ENCODE data around the gene CPT1A. TPM values are rescaled to one million over a fixed set of nuclear protein-coding genes. Genes with fewer than 3 reads are reported as not detected.
A peak's percentile ranks its signal among the peaks of the same experiment; 100 is the strongest.

CPT1A gene
- polyA plus RNA-seq, 3 donors: 26.3 to 36.4 (median 31.3) TPM

- peak; percentile 57 to 80 (median 71) for DNase-seq (ENCODE audit: extremely low read depth in 1 of 11, low read depth in 9 of 11, low spot score in 4 of 11)
Observed at GRCh38 chr11:68773521-68774193, 68.1 kb downstream of the CPT1A start.

DNA sequence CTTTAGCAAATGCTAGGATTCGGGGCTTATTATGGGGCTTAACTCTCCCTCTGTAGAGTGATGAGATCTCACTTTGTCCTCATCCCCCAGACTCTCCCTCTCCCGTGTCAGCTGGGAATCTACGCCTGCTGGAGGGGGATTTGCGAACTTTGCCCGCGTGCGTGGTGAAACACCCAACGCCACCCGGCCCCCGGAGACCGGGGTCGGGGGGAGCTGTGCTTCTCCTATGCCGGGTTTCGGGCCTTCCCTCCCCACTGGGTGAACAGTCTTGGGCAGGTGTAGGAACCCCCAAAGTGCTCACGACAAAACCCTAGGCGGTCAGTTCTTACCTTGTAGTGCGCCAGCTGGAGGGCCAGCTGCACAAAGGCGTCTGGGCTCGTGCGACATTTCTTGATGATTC lies 68.8 kb downstream of the CPT1A start:
- no peak for DNase-seq (ENCODE audit: extremely low read depth in 1 of 11, low read depth in 9 of 11, low spot score in 4 of 11)

- DNase-seq (ENCODE audit: extremely low read depth in 1 of 11, low read depth in 9 of 11, low spot score in 4 of 11): no peak
Observed at GRCh38 chr11:68770781-68771180, 70.9 kb downstream of the CPT1A start.

GRCh38 chr11:68767672-68768071 lies 74.0 kb downstream of the CPT1A start:
- no peak for DNase-seq (ENCODE audit: extremely low read depth in 1 of 11, low read depth in 9 of 11, low spot score in 4 of 11)

DNA sequence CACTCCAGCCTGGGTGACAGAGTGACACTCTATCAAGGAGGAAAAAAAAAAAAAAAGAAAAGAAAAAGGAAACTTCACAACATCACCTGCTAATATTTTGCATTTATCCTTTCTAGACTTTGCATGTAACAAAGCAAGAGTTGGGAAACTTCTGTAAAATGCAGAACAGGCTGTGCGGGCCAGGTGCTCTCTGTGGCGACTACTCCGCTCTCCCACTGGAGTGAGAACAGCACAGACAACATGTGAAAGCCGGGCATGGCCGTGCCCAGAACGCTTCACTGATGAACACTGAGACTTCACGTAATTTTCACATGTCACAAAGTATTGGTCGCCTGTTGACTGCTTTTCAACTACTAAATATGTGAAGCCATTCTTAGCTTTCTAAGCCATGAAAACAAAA lies 74.9 kb downstream of the CPT1A start:
- no peak for DNase-seq (ENCODE audit: extremely low read depth in 1 of 11, low read depth in 9 of 11, low spot score in 4 of 11)

- no peak for DNase-seq (ENCODE audit: extremely low read depth in 1 of 11, low read depth in 9 of 11, low spot score in 4 of 11)
Observed at GRCh38 chr11:68764746-68765145, 77.0 kb downstream of the CPT1A start.

- no peak for DNase-seq (ENCODE audit: extremely low read depth in 1 of 11, low read depth in 9 of 11, low spot score in 4 of 11)
Observed at GRCh38 chr11:68763926-68764657, 77.6 kb downstream of the CPT1A start.

DNA sequence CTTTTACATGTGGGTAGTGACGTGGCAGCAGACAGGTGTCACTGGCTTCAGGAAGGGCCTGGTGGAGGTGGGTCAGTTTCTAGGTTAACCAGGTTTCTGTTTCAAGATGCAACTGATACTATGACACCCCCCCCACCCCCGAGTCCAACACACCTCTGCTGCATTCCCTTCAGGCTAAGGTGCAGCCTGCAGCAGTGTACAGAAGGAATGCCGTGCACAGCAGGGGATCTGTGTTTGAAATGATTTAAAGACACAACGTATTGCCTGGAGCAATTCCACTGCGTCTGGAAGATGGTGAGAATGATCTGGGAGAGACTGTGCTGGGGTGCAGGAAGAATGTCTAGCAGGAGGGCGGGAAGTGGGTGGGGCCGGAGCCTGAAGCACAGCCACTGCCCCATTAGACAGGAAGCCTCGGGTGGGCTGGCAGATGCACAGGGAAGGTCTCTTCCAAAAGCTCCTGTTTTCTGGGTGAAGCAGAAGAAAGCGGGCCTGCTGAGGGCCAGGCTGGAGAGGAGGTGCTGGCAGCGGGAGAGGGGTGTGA lies 78.5 kb downstream of the CPT1A start:
- no peak for DNase-seq (ENCODE audit: extremely low read depth in 1 of 11, low read depth in 9 of 11, low spot score in 4 of 11)

DNA sequence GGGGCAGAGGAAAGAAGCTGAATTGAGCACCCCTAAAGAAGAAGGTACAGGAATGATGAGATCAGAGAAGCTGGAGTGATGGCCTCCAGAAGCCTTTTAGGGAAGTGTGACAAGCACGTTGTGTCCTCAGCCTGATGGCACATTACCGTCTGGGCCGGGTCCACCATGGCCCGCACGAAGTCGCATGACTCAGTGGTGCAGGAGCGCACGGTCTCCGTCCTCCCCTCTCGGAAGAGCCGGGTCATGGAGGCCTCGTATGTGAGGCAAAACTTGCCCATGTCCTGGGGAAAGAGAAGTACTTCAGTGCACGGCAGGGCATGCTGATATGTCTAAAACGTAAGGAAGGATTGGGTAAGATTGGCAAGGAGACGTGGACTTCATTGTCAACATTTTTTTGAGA lies 79.2 kb downstream of the CPT1A start:
- DNase-seq (ENCODE audit: extremely low read depth in 1 of 11, low read depth in 9 of 11, low spot score in 4 of 11): no peak

DNA sequence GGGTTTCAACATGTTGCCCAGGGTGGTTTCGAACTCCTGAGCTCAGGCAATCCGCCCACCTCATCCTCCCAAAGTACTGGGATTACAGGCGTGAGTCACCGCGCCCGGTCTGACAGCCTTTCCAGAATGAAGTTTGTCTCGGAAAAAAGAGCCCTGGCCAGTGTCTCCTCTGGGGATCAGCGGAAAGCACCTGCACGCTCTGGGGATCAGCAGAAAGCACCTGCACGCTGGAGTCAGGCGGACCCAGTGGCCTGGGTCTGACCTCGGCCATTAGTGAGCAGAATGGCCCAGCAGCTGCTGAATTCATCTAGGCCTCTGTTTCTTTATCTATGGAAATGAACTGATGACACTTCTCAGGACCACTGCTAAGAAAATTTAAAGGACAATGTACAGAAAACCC lies 79.9 kb downstream of the CPT1A start:
- DNase-seq (ENCODE audit: extremely low read depth in 1 of 11, low read depth in 9 of 11, low spot score in 4 of 11): no peak

DNA sequence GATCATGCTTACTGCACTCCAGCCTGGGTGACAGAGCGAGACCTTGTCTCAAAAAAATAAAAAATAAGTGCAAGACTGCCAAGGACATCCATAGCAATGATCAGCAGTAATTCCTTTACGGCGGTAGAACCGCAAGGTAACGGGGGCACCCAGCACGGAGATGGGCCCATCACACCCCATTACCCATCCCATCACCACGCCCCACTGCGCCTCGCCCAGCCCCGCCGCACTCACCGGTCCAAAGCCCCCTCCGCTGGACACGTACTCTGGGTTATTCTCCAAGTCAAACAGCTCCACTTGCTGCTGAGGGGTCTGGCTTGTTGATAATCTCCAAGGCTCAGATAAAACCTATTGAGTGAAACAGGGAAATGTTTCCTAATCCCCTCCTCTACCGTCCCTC lies 81.7 kb downstream of the CPT1A start:
- DNase-seq (ENCODE audit: extremely low read depth in 1 of 11, low read depth in 9 of 11, low spot score in 4 of 11): no peak

DNA sequence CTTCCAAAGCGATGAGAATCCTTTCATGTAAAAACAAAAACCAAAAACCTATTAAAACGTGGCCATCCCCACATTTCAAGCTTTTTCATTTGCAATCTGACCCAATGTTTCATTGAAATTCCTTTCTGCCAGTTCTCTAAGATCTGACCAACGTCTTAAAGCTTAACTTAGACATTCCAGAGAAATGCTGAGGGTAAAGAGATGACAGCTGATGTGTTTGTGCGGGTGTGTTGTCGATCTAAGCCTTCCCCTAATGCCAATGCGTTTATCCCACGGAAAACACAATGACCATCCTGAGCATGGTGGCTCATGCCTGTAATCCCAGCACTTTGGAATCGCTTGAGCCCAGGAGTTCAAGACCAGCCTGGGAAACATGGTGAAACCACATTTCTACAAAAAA lies 84.0 kb downstream of the CPT1A start:
- DNase-seq (ENCODE audit: extremely low read depth in 1 of 11, low read depth in 9 of 11, low spot score in 4 of 11): no peak

GRCh38 chr11:68756171-68756766 lies 85.4 kb downstream of the CPT1A start:
- DNase-seq (ENCODE audit: extremely low read depth in 1 of 11, low read depth in 9 of 11, low spot score in 4 of 11): no peak

DNA sequence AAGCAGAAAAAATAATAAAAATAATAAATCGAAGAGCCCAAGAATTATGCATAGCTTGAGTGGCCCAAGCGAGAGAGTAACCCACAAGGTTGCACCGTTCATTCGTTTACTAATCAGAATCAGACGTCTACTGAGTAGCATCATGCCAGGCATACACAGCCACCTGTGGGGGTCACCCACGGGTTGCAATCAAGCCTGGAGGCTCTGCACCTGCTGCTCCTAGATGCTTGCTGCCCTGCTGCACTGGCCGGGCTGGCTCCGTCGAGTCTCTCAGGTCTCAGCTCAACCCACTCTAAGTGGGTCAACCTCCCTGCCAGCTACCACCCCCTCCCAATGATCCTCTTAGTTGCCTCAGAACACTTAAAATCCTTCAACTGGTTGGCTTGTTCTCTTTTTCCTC lies 88.4 kb downstream of the CPT1A start:
- no peak for DNase-seq (ENCODE audit: extremely low read depth in 1 of 11, low read depth in 9 of 11, low spot score in 4 of 11)

- peak in 10 of 11 donors; percentile 48 to 77 (median 66) for DNase-seq (ENCODE audit: extremely low read depth in 1 of 11, low read depth in 9 of 11, low spot score in 4 of 11)
Observed at GRCh38 chr11:68751331-68751856, 90.3 kb downstream of the CPT1A start, which contains the start of gene TESMIN. Gene TESMIN, minus strand, starts transcription at chr11:68751520. Its CDS starts 860 bp downstream, at chr11:68750660.

DNA sequence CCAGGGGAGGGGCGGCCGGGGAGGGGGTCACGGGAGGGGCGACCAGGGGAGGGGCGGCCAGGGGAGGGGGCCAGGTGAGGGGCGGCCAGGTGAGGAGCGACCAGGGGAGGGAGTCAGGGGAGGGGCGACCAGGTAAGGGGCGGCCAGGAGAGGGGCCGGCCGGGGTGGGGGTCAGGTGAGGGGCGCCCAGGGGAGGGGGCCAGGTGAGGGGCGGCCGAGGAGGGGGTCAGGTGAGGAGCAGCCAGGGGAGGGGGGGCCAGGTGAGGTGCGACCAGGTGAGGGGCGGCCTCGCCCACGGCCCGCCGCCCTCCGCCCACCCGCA lies 90.8 kb downstream of the CPT1A start:
- no peak for DNase-seq (ENCODE audit: extremely low read depth in 1 of 11, low read depth in 9 of 11, low spot score in 4 of 11)

DNA sequence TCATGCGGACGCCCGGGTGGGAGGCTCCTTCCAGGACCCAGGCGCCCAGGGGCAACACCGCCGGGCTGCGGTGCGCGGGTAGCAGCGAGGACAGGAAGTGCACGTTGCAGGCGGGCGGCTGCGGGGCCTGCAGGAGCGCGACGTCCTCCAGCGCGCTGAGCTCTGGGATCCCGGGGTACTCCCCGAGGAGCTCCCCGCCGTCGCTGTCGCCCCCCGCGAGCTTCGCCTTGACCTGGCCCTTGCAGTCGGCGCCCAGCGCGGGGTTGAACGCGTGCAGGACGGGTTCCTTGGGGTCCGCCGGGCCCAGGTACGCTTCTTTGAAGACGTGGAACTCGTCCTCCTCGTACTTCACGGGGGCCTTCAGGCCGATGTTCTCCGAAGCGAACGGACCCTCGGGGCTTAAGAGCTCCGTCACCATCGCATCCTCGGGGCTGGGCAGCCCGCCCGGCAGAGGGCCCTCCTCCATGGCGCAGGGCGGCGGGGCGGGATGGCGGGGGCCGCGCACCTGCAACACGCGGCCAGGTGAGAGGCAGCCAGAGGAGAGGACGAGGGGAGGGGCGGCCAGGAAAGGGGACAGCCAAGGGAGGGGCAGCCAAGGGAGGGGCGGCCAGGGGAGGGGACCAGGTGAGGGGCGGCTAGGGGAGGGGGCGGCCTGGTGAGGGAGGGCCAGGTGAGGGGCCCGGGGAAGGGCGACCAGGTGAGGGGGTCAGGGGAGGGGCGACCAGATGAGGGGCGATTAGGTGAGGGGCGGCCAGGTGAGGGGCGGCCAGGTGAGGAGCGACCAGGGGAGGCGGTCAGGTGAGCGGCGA lies 91.3 kb downstream of the CPT1A start:
- no peak for DNase-seq (ENCODE audit: extremely low read depth in 1 of 11, low read depth in 9 of 11, low spot score in 4 of 11)

GRCh38 chr11:68749229-68750123 lies 92.2 kb downstream of the CPT1A start:
- no peak for DNase-seq (ENCODE audit: extremely low read depth in 1 of 11, low read depth in 9 of 11, low spot score in 4 of 11)

Measured in renal cortex interstitium (tissue), 11 donors.